ENCODE data around the gene ZNF235.
A peak's percentile ranks its signal among the peaks of the same experiment; 100 is the strongest.
"Not testable (repeated sequence)": the region's sequence is repeated elsewhere in the genome, so short reads cannot be mapped to it uniquely, and the experiment has no call there.

Gene ZNF235

DNA sequence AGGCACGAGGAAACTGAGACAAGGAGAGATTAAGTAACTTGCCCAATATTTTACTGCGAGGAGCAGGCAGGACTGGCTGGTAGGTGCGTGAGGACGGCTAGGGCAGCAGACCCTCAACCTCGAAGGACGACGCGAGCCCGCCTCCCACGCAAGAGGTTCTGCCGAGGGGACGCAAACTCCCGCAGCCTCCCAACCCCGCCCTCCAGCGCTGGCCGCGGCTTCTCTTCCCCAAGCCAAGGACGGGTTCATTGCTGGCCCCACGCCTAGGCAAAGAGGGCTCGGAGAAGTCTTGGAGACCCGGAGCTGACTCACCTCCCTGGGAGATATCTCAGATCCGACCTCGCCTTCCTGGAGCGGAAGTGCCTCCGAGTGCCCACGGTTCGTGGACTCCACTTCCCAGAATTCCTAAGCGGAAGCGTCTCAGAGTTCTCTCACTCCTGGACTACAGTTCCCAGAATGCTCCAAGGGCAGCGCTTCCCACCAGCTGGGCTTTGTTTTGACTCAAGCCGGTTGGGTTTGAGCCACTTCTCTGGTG is at the start of gene ZNF235:
ZNF235 (minus strand) TSS at position 367 of the 535 bp plus-strand sequence. CDS start 1,621 bp downstream, outside the sequence.
- Histone ChIP-seq H3K36me3 (ENCODE audit: control insufficient read depth, insufficient read depth, low read length) (no peaks in the 10 kb centered on the region), H3K9me3 (ENCODE audit: control insufficient read depth, insufficient read depth, low read length) (no peaks in the 10 kb centered on the region), H3K27ac (ENCODE audit: low read length) (no peak within 1 kb of the TSS), H3K4me3 (ENCODE audit: low read length) (peak within 1 kb of the TSS; percentile 81), H3K4me1 (ENCODE audit: control insufficient read depth, insufficient read depth, low read length) (no peaks in the 10 kb centered on the region), H3K27me3 (ENCODE audit: control insufficient read depth, insufficient read depth, low read length) (no peaks in the 10 kb centered on the region)
- peak; percentile 82 for DNase-seq (ENCODE audit: low read depth, low spot score)
- no CpG with 5 or more reads among the region's 31 CpGs for WGBS (ENCODE audit: insufficient coverage, insufficient read length)

DNA sequence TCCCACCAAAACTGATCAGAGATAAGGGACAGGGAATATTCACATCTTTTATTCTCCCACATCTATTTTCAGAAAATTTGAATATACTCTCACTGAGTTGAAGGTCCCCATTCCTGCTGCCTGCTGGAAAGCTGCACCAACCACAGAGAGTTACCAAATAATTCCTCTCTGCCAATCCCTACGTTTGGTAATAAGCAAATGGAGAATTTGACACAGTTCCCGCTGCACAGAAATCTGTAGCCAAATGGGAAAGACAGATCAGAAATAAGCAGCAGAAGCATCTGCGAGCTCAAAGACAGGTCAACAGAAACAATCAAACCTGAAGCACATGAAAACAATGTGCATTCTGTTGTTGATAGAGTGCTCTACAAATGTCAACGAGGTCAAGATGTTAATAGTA is 41.7 kb upstream of the ZNF235 start:
- H3K27me3 ChIP-seq (ENCODE audit: control insufficient read depth, insufficient read depth, low read length) = no peaks in the 10 kb centered on the region
- peaks cover 2% of the 10 kb centered on the region; the same call in 1 of the 2 replicates for H3K9me3 ChIP-seq (ENCODE audit: control insufficient read depth, insufficient read depth, low read length)
- H3K27ac ChIP-seq (ENCODE audit: low read length) = no peak overlapping the region
- H3K4me3 ChIP-seq (ENCODE audit: low read length) = no peak overlapping the region
- WGBS (ENCODE audit: insufficient coverage, insufficient read length) = no CpG with 5 or more reads among the region's 4 CpGs
- no peaks in the 10 kb centered on the region for H3K4me1 ChIP-seq (ENCODE audit: control insufficient read depth, insufficient read depth, low read length)
- no peak for DNase-seq (ENCODE audit: low read depth, low spot score)
- H3K36me3 ChIP-seq (ENCODE audit: control insufficient read depth, insufficient read depth, low read length) = no peaks in the 10 kb centered on the region

DNA sequence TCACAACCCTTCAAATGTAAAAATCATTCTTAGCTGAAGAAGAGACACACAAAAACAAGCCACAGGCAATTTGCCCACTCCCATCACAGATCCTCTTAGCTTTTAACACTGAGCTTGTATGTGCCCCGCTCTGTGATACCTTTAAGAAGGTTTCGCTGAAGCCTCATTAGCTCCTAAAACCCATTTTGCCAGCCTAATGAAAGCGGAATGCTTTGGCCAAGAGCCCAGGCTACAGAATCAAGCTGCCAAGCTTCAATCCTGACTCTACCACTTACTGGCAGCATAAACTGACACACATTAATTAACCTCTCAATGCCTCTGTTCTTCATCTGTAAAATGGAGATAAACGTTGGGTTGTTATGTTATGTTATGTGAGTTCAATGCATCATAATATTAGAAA is 41.1 kb upstream of the ZNF235 start:
- H3K27ac ChIP-seq (ENCODE audit: low read length) = no peak overlapping the region
- peaks cover 2% of the 10 kb centered on the region; the same call in 1 of the 2 replicates for H3K9me3 ChIP-seq (ENCODE audit: control insufficient read depth, insufficient read depth, low read length)
- no peak overlapping the region for H3K4me3 ChIP-seq (ENCODE audit: low read length)
- H3K36me3 ChIP-seq (ENCODE audit: control insufficient read depth, insufficient read depth, low read length) = no peaks in the 10 kb centered on the region
- whole genome bisulfite sequencing (ENCODE audit: insufficient coverage, insufficient read length) = no CpG with 5 or more reads among the region's 4 CpGs
- H3K27me3 ChIP-seq (ENCODE audit: control insufficient read depth, insufficient read depth, low read length) = no peaks in the 10 kb centered on the region
- H3K4me1 ChIP-seq (ENCODE audit: control insufficient read depth, insufficient read depth, low read length) = no peaks in the 10 kb centered on the region
- DNase-seq (ENCODE audit: low read depth, low spot score) = no peak

- H3K27ac ChIP-seq (ENCODE audit: low read length) = no peak overlapping the region
- H3K4me3 ChIP-seq (ENCODE audit: low read length) = no peak overlapping the region
- no peak for DNase-seq (ENCODE audit: low read depth, low spot score)
- no CpG with 5 or more reads among the region's 1 CpG for WGBS (ENCODE audit: insufficient coverage, insufficient read length)
- H3K27me3 ChIP-seq (ENCODE audit: control insufficient read depth, insufficient read depth, low read length) = no peaks in the 10 kb centered on the region
- H3K4me1 ChIP-seq (ENCODE audit: control insufficient read depth, insufficient read depth, low read length) = no peaks in the 10 kb centered on the region
- H3K36me3 ChIP-seq (ENCODE audit: control insufficient read depth, insufficient read depth, low read length) = peaks cover 3% of the 10 kb centered on the region; the same call in 1 of the 2 replicates
- H3K9me3 ChIP-seq (ENCODE audit: control insufficient read depth, insufficient read depth, low read length) = peaks cover 2% of the 10 kb centered on the region; the same call in 1 of the 2 replicates
Observed at GRCh38 chr19:44344255-44344654, 39.4 kb upstream of the ZNF235 start.

GRCh38 chr19:44341794-44342193 is 37.0 kb upstream of the ZNF235 start:
- Histone ChIP-seq H3K27me3 (ENCODE audit: control insufficient read depth, insufficient read depth, low read length) (no peaks in the 10 kb centered on the region), H3K27ac (ENCODE audit: low read length) (no peak overlapping the region), H3K36me3 (ENCODE audit: control insufficient read depth, insufficient read depth, low read length) (peaks cover 4% of the 10 kb centered on the region; the same call in 1 of the 2 replicates), H3K4me1 (ENCODE audit: control insufficient read depth, insufficient read depth, low read length) (no peaks in the 10 kb centered on the region), H3K4me3 (ENCODE audit: low read length) (no peak overlapping the region), H3K9me3 (ENCODE audit: control insufficient read depth, insufficient read depth, low read length) (peaks cover 2% of the 10 kb centered on the region; the same call in 1 of the 2 replicates)
- DNase-seq (ENCODE audit: low read depth, low spot score) = no peak
- no CpG with 5 or more reads among the region's 2 CpGs for WGBS (ENCODE audit: insufficient coverage, insufficient read length)

GRCh38 chr19:44334639-44335038 is 29.8 kb upstream of the ZNF235 start:
- H3K27me3 ChIP-seq (ENCODE audit: control insufficient read depth, insufficient read depth, low read length); DNase-seq (ENCODE audit: low read depth, low spot score); H3K4me1 ChIP-seq (ENCODE audit: control insufficient read depth, insufficient read depth, low read length); H3K4me3 ChIP-seq (ENCODE audit: low read length); H3K27ac ChIP-seq (ENCODE audit: low read length); H3K9me3 ChIP-seq (ENCODE audit: control insufficient read depth, insufficient read depth, low read length): not testable (repeated sequence)
- H3K36me3 ChIP-seq (ENCODE audit: control insufficient read depth, insufficient read depth, low read length) = peaks cover 11% of the 10 kb centered on the region; the same call in 1 of the 2 replicates
- no CpG with 5 or more reads among the region's 3 CpGs for WGBS (ENCODE audit: insufficient coverage, insufficient read length)

GRCh38 chr19:44332145-44332544 is 27.3 kb upstream of the ZNF235 start:
- H3K4me1 ChIP-seq (ENCODE audit: control insufficient read depth, insufficient read depth, low read length) = no peaks in the 10 kb centered on the region
- no peak for DNase-seq (ENCODE audit: low read depth, low spot score)
- no peak overlapping the region for H3K27ac ChIP-seq (ENCODE audit: low read length)
- WGBS (ENCODE audit: insufficient coverage, insufficient read length) = no CpG with 5 or more reads among the region's 1 CpG
- H3K36me3 ChIP-seq (ENCODE audit: control insufficient read depth, insufficient read depth, low read length) = peaks cover 7% of the 10 kb centered on the region; the same call in 1 of the 2 replicates
- peaks cover 6% of the 10 kb centered on the region for H3K9me3 ChIP-seq (ENCODE audit: control insufficient read depth, insufficient read depth, low read length)
- H3K27me3 ChIP-seq (ENCODE audit: control insufficient read depth, insufficient read depth, low read length) = no peaks in the 10 kb centered on the region
- no peak overlapping the region for H3K4me3 ChIP-seq (ENCODE audit: low read length)

DNA sequence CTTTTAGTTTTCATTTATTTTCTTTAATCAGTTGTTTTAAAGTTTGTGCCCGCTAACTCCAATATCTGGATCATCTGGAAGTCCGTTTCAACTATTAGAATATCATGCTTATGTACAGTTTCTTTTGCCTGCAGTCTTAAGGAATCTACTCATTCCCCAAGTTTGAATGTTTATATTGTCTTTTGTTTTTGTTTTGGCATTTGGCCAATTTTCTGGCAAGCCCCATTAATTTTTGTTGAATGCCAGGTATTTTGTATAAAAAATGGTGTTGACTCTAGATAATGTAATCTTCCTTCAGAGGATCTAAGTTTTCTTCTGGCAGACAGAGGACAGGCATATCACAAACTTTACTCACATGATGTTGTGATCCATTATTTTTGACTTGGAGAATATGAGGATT is 11.1 kb upstream of the ZNF235 start:
- Histone ChIP-seq H3K4me1 (ENCODE audit: control insufficient read depth, insufficient read depth, low read length) (no peaks in the 10 kb centered on the region), H3K27ac (ENCODE audit: low read length) (no peak overlapping the region), H3K4me3 (ENCODE audit: low read length) (no peak overlapping the region), H3K27me3 (ENCODE audit: control insufficient read depth, insufficient read depth, low read length) (no peaks in the 10 kb centered on the region), H3K36me3 (ENCODE audit: control insufficient read depth, insufficient read depth, low read length) (no peaks in the 10 kb centered on the region), H3K9me3 (ENCODE audit: control insufficient read depth, insufficient read depth, low read length) (no peaks in the 10 kb centered on the region; the same call in 1 of the 2 replicates)
- no peak for DNase-seq (ENCODE audit: low read depth, low spot score)
- no CpG with 5 or more reads among the region's 2 CpGs for WGBS (ENCODE audit: insufficient coverage, insufficient read length)

- H3K9me3 ChIP-seq (ENCODE audit: control insufficient read depth, insufficient read depth, low read length) = no peaks in the 10 kb centered on the region; the same call in 1 of the 2 replicates
- H3K36me3 ChIP-seq (ENCODE audit: control insufficient read depth, insufficient read depth, low read length) = no peaks in the 10 kb centered on the region
Observed at GRCh38 chr19:44313231-44313630, 8.4 kb upstream of the ZNF235 start.

DNA sequence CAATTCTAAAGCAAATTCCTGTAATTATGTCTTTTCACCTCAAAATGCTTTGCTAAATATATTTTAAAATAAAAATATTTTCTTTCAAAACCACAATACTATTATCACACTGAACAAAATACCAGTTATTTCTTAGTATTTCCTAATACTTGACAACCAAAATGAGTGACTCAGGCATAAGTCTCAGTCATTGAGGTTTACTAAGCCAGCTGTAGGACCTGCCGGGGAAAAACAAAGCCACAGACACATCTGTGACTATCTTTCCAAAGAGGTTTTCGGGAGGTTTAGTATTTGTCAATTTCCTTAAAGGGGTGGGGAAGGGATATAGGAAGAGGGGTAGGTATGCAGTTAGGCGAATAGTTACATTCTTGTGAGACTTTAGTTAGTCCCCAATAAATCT is 3.2 kb upstream of the ZNF235 start:
- Histone ChIP-seq H3K36me3 (ENCODE audit: control insufficient read depth, insufficient read depth, low read length) (no peaks in the 10 kb centered on the region), H3K4me3 (ENCODE audit: low read length) (no peak overlapping the region), H3K27ac (ENCODE audit: low read length) (no peak overlapping the region), H3K4me1 (ENCODE audit: control insufficient read depth, insufficient read depth, low read length) (no peaks in the 10 kb centered on the region), H3K9me3 (ENCODE audit: control insufficient read depth, insufficient read depth, low read length) (no peaks in the 10 kb centered on the region; the same call in 1 of the 2 replicates), H3K27me3 (ENCODE audit: control insufficient read depth, insufficient read depth, low read length) (no peaks in the 10 kb centered on the region)
- no peak for DNase-seq (ENCODE audit: low read depth, low spot score)
- WGBS (ENCODE audit: insufficient coverage, insufficient read length) = no CpG with 5 or more reads among the region's 3 CpGs

More at GRCh38 chr19:44313231-44313630, 8.4 kb upstream of the ZNF235 start:
- no CpG with 5 or more reads among the region's 1 CpG for WGBS (ENCODE audit: insufficient coverage, insufficient read length)
- Histone ChIP-seq H3K27me3 (ENCODE audit: control insufficient read depth, insufficient read depth, low read length) (no peaks in the 10 kb centered on the region), H3K4me3 (ENCODE audit: low read length) (no peak overlapping the region), H3K27ac (ENCODE audit: low read length) (no peak overlapping the region), H3K4me1 (ENCODE audit: control insufficient read depth, insufficient read depth, low read length) (no peaks in the 10 kb centered on the region)
- no peak for DNase-seq (ENCODE audit: low read depth, low spot score)

- WGBS (ENCODE audit: insufficient coverage, insufficient read length) = no CpG with 5 or more reads among the region's 15 CpGs
Observed at GRCh38 chr19:44306283-44306682, 1.5 kb upstream of the ZNF235 start.

More at GRCh38 chr19:44306283-44306682, 1.5 kb upstream of the ZNF235 start:
- Histone ChIP-seq H3K27me3 (ENCODE audit: control insufficient read depth, insufficient read depth, low read length) (no peaks in the 10 kb centered on the region), H3K4me1 (ENCODE audit: control insufficient read depth, insufficient read depth, low read length) (no peaks in the 10 kb centered on the region), H3K4me3 (ENCODE audit: low read length) (no peak overlapping the region), H3K9me3 (ENCODE audit: control insufficient read depth, insufficient read depth, low read length) (no peaks in the 10 kb centered on the region), H3K36me3 (ENCODE audit: control insufficient read depth, insufficient read depth, low read length) (no peaks in the 10 kb centered on the region), H3K27ac (ENCODE audit: low read length) (no peak overlapping the region)
- no peak for DNase-seq (ENCODE audit: low read depth, low spot score)

Measured in iPS DF 6.9 (cell line).